OCI-LY7 (cell line): ENCODE results near the gene PRLHR.

ENCODE experiments used
- CTCF ChIP-seq: fragments of 200-600 bp; sonication (generic); conservative IDR thresholded peaks from 2 replicates; pipeline ENCODE4 v1.5.1; 2014; ENCODE audit warnings: mild to moderate bottlenecking, antibody characterized with exemption, low read length, moderate library complexity, mixed read lengths
- EZH2phosphoT487 ChIP-seq: fragments of 200-600 bp; sonication (generic); IDR thresholded peaks from 2 replicates; pipeline ENCODE4 v1.6.1; 2018; ENCODE audit warnings: low read depth, borderline replicate concordance, mild to moderate bottlenecking, mixed run types, antibody characterized with exemption, low read length, moderate library complexity, mixed read lengths

GRCh38 chr10:118583611-118584010 lies 11.8 kb downstream of the PRLHR start:
- no peak for TF ChIP-seq EZH2phosphoT487
- TF ChIP-seq CTCF = no peak
